Activated CD8-positive, alpha-beta memory T cell treated with anti-CD3 and anti-CD28 coated beads, Interleukin-2, amount 50 U/mL, for 1 hour (primary cell): Measurements from ENCODE around the gene HCN3.
"Not testable (repeated sequence)": the region's sequence is repeated elsewhere in the genome, so short reads cannot be mapped to it uniquely, and the experiment has no call there.

ENCODE experiments used
- DNase-seq: peaks from one replicate; pipeline ENCODE4 v3.0.0-alpha.2; 2020; ENCODE audit errors: extremely low read depth

Gene HCN3

DNA sequence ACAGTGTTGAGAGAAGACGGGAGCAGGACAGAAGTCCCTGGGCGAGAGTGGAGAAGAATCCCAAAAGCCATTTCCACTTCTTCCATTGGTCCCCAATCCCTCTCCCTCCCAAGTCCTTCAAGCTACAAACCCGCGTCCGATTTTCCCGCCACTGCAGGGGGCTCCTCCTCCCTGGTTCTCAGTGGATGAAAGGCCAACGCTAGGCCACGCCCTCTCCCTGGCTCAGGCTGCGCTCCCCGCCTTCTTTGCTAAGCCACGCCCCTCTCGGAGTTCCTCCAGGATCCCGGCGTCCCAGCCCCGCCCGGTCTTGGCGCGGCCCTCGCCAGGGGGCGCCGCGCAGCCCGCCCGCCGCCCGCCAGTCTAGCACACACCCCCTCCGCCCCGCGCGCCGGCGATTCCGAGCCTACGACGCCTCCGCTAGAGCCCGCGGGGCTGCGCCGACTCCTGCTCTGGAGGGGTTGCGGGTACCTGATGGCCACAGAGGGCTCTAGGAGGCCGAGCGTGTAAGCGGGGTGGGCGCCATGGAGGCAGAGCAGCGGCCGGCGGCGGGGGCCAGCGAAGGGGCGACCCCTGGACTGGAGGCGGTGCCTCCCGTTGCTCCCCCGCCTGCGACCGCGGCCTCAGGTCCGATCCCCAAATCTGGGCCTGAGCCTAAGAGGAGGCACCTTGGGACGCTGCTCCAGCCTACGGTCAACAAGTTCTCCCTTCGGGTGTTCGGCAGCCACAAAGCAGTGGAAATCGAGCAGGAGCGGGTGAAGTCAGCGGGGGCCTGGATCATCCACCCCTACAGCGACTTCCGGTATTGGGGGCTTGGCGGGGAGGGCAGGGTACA, at the start of gene HCN3:
Gene HCN3, plus strand, starts transcription at position 394 of the 832 bp plus-strand sequence. Its CDS starts 128 bp downstream, at position 522.
- peak; percentile 80 for DNase-seq

DNA sequence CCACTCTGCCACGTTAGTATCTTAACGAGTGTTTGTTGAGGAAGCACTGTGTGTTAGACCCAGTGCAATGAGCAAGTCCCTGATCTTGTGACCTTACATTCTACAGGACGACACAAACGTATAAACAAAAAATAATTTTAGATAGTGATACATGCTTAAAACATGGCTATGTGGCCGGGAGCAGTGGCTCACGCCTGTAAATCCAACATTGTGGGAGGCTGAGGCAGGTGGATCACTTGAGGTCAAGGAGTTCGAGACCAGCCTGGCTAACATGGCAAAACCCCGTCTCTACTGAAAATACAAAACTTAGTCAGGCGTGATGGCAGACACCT, 49.2 kb upstream of the HCN3 start:
- no peak for DNase-seq

DNA sequence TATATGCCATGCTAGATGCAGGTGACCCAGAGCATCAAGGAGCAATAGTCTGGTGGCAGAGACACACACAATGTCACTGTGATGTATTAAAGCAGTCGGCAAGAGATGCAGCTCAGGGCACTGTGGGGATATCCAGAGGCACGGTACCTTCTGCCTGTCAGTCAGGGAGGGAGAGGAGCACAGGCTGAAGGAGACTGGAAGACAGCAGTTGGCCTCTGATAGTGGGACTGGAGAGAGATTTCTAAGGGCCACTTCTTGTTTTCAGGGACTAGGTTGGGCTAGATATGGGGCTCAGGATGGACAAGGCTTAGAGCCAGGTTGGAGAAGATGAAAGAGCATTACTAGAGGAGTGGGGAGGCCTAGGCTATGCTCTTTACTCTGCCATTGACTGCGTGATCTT, 46.0 kb upstream of the HCN3 start:
- DNase-seq, result not testable (repeated sequence)

DNA sequence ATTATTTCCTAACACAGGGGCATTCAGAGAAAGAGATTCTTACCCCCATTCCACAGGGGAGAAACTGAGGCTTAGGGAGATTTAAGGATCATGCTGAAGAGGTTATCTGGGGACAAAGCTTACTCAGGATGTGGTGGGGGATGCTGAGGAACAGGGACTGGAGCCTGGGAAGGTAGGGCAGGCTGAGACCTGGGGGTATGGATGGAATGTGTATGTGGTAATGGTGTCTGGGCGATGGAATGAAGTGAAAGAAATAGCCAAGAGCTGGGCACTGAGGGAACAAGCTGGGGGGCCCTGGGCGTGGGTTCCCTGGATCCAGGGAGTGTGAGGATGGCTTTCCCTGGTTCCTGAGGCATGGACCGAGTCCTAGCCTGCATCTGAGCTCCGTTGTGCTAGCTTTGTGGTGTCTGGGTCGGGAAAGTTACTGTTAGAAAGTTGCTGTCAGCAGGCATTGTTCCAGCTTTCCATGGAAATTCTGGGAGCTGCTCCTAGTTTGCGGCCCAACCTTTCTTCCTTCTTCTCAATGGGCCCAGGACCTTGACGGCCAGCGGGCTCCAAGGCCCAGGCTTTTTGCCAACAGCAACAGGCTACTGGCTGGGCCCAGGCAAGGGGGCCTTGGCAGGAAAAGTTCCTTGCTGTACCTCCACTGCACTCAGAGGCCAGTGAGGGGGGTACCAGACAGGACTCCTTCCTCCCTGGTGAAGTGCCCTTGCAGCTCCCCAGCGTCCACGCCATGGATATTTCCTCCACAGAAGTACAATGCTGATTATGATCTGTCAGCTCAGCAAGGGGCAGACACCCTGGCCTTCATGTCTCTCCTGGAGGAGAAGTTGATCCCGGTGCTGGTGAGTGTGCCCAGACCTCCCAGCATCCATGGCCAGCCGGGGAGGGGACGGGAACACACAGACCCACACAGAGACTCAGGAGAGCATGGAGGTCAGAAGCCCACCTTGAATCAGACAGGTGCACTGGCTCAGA, 45.0 kb upstream of the HCN3 start:
- not testable (repeated sequence) for DNase-seq

DNA sequence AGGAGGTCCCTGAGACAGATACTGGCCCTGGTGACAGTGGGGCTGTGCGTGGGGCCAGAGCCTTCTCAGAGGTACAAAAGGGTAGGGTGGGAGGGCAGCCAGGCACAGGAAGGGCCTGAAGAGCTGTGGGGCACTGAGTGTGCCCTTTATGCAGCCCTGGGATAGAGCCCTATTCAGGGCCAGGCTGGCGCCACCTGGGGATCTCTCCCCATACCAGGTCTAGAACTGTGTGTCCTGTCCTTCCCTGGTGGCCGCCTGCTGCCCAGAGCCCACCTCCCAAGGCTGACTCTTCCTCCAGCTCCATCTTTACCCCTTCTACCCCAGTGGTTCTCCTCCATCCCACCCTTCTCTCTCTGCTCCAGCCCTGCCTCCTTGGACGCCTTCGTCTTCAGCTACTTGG, 43.8 kb upstream of the HCN3 start:
- DNase-seq, result not testable (repeated sequence)

DNA sequence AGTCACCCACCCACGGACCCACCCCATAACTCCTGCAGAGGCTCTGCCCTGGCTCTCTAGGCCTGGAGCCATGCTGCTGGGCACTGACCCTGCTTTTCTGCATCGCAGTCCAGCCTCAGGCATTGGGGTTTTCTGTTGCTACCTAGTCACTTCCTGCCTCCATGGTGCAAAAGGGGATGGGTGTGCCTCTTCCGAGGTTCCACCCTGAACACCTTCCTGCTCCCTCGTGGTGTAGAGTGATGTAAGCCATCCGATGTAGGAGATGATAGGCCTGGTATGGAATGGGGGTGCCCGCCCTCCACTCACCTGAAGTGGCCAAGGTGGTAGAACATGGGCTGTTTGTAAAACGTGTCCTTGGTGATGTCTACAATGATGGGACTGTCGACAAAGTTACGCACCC, 41.9 kb upstream of the HCN3 start:
- not testable (repeated sequence) for DNase-seq

DNA sequence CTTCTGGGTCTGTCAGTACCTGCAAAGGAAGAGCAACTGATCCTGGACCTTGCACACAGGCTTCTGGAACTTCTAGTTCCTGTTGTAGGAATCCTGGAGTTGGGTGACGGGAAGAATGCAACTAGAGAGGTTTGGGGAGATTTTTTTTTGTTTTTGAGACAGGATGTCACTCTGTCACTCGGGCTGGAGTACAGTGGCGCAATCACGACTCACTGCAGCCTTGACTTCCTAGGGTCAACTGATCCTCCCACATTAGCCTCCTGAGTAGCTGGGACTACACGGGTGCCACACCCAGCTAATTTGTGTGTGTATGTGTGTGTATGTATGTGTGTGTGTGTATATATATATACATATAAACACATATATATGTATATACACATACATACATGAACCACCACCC, 40.8 kb upstream of the HCN3 start:
- DNase-seq, result no peak

DNA sequence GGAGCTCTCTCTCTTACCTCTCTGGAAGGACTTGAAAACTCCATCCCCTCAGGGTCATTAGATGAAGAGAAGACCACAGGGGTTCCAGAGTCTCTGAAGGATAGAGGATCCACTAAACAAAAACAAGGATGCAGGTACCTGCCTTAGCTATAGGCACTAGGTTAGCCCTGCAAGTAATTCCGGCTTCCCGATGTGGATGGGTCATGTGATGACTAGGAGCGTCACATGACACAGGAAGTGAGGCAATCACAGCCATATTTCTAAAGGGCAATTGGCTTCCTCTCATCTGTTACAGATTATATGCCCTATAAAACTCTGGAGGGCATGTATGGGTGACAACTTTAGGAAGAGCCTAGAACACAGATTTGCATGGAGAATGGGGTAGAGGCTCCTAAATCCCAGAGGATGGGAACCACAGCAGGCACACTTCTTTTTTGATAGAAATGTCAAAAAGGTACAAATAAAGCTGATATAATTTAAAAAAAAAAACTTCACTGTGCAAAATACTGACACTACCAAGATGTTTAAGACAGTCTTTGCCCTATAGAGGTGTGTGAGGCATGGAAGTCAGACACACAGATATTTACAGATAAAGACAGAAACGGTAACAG, 36.1 kb upstream of the HCN3 start:
- peak; percentile 43 for DNase-seq

DNA sequence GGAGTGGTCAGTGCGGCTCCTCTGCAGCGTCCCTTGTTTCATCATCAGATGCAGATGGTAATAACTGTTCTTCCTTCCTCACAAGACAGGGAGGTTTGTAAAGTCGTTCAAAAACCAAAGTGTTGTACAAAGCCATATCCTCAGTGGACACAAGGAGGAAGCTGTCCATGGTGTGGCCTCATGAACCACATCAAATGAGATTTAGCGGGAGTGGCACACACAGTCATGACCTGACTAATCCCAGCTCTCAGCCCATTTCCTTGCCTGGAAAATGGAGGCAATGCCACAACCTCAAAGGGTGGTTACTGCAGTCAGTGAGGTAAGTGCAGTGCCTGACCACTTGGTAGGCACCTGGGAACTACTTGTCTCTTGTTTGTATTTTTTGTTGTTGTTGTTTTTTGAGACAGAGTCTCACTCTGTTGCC, 35.4 kb upstream of the HCN3 start:
- no peak for DNase-seq

DNA sequence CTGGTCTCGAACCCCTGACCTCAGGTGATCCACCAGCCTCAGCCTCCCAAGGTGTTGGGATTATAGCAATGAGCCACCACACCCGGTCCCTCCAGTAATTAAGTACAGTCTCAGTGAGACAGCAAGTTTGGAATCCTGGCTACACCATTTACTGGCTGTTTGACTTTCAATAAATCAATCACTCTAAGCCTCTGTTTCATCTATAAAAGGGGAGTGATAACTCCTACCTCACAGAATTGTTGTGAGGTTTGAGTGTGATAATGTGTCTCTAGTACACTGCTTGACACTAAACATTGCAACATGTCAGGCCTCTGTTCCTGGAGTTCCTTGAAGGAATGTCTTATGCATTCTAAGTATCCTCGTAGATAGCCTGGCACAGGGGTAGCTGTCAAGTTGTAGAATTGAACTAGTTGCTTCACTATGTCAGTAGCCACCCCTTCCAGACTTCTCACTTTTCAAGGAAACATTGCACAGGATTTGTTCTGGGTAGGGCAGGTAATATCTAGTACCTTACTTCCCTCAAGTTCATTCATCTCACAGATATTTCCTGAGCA, 34.4 kb upstream of the HCN3 start:
- no peak for DNase-seq

DNA sequence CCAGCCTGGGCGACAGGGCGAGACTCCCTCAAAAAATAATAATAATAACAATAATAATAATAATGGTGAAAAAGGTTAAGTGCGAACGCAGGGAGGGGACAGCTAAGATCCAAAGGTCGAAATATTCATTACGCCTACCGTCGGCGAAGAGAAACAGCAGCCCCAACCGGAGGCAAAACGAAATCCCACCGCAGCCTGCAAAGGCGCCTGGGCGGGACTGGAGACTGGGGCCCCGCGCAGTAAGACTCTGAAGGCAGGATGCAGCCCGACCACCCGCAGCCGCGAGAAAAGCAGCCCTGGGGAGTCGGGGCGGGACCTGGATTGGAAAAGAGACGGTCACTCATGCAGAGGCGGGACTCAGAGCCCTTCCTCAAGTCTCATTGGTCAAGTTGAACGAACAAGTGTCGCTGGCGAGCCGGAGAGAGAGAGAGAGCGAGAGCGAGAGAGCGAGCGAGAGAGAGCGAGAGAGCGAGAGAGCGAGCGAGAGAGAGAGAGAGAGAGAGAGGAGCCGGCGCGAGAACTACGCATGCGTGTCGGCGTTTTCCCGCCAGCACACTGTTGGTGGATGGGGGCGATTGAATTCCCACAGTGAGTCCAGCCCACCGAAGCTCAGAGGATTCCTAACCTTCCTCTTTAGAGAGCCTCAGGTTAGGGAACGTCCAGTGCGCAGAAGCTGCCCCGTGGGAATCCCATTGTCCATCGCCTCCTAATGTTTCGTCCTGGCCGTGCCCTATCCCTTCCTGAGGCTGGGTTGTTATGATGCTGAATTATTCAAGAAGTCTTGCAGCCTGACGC, 32.7 kb upstream of the HCN3 start:
- peak; percentile 94 for DNase-seq

DNA sequence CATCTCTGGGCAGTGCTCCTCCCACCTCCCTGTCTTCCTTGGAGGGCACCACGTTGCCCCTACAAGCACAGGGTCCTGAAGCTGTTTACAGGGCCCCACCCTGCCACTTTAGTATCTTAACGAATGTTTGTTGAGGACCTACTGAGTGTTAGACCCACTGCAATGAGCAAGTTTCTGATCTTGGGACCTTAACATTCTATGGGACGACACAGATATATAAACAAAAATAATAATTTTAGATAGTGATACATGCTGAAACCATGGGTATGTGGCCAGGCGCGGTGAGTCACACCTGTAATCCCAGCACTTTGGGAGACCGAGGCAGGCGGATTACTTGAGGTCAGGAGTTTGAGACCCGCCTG, 32.1 kb upstream of the HCN3 start:
- DNase-seq, result no peak

DNA sequence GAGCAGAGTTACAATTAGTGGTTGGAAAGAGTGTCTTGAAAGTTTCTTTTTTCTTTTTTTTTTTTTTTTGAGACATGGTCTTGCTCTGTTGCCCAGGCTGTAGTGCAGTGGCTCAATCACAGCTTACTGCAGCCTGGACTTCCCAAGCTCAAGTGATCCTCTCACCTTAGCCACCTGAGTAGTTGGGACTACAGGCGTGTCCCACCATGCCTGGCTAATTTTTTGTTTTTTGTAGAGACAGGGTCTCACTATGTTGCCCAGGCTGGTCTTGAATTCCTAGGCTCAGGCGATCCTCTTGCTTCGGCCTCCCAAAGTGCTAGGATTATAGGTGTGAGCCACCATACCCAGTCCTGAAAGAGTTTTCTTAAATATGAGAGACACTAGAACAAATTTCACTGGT, 30.5 kb upstream of the HCN3 start:
- not testable (repeated sequence) for DNase-seq

DNA sequence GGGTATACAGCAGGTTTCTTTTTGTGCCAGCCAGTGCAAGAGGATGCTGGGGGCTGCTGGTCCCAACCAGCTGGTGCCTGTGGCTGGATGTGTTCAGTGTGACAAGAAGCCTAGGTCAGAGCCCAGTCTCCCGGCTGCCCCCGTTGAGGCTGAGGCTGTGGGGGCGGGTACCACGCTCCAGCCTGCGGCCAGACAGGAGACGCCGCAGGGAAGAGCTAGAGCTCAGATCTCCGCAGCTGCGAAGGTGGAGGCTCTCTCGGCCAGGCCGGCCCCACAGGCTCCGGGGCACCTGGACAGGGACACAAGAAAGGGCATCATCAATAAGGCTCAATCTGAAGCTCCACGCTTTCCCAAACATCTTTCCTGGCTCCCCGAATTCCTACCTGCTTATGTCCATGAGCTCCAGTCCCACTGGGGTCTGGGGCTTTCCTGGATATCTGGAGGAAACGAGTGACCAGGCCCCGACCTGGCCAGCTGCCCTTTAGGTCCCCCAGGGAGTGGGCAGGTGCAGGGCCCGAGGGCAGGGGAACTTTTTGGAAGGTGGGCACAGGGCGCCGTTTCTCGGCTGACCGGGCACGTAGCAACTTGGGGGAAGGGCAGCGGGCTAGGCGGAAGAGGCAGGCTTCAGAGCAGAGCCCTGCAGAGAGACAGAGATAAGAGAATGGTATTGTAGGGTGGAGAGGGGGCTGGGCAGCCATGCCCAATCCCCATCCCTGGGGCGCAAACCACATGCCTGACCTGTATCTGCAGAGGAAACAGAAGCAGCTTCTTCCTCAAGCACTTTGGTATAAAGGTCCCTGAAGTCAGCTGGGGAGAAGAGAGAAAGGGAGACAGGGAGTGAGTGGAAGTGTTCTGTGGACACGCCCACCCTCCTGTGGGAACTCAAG, 29.4 kb upstream of the HCN3 start:
- no peak for DNase-seq

DNA sequence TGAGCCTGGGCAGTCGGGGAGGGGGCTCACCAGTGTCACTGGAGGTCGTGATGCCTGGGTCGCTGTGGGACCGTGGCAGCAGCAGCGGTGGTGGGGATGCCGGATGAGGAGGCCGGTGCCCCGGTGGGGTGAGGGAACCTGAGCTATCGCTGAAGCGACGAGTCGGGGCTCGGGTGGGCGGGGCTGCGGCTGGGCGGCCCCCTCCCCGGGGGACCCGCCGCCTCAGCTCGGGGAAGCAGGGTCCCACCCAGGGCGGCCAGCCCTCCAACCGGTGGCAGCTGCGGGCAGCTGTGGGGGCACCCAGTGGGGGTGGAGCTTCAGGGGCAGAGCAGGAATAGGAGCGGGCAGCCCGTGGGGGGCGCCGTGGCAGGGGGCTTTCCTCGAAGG, 27.0 kb upstream of the HCN3 start:
- no peak for DNase-seq

DNA sequence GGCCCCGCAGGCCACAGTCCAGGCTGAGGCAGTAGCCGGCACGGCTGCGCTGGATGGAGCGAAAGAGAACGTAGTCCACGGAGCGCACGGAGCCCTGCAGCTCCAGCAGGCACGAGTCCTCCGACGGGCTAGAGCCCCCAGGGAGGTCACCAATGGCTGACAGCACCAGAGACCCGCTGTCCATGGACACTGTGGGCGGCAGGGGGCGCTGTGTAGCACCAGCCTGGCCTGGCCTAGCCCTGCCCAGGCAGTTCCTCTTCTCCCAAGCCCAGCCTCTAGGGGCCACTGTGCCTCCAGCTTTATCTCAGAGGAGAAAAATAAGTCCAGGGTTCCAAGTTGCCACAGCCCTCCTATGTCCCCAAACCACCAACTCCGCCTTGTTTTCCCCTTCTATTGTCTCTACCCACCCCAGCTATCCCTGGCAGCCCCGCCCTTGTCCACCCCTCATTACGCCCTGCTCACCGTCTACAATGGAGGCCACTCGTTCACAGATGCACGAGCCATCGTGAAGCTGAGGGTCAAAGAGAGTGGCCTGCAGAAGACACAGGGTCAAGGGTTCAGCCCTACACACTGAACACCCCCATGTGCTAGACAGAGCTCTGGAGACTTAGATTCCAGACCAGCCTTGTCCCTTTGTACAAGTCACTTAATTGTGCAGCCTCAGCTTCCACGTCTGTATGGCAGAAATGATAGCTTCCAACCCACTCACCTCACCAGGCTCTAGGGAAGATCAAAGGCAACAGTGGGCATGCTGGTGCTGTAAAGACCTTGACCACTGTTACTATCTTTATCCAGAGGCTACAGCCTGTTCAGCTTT, 26.4 kb upstream of the HCN3 start:
- peak; percentile 86 for DNase-seq

DNA sequence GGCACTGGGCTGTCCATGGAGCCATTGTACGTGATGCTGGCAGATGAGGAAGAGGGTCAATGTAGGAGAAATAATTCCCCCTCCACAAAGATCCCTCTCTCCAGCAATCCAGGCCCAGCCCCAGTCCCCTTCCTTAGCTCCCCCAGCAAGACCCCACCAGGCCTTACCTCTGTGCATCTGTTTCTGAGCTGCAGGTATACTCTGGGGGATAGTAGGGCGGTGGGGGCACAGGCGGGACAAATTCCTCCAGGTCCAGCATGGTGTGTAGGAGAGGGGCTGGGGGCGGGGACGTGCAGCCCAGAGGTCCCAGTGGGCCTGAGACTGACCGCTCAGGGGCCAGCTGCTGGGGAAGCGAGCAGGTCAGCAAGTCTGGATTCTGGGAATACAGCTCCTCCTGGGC, 25.7 kb upstream of the HCN3 start:
- no peak for DNase-seq

DNA sequence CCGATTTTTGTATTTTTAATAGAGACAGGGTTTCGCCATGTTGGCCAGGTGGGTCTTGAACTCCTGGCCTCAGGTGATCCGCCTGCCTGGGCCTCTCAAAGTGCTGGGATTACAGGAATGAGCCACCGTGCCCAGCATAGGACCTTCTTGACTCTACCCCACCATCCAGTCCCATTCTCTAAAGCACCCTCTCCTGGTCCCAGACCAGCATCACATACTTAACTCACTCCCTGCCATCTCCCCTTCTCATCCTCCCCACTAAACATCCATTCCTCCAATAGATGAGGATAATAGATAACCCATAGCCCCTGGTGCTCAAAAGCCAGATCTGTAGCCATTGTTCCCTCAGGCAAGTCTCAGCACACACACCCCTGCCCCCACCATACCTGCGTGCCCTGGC, 24.1 kb upstream of the HCN3 start:
- no peak for DNase-seq

DNA sequence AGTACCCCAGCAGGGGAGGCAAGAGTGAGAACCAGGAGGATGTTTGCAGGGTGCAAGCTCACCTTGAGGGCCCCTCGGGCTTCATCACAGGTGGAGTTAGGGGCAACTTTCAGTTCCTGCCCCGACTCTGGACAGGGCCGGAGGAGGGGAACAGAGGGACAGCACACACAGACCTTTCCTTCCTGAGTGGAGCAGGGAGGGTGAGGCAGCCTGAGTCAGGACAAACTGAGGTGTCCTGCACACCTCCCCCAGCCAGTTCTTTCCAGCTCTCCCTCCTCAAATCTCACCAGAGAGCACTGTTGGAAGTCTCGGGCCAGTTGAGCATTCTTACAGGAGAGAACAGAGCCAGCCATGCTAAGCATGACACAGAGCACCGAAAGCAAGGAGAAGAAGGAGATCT, 23.5 kb upstream of the HCN3 start:
- DNase-seq, result no peak
